K562 (cell line): ENCODE results near the gene ZNF335. TPM values are rescaled to one million over a fixed set of nuclear protein-coding genes. Genes with fewer than 3 reads are reported as not detected.

Source experiments
- ATF7 ChIP-seq: fragments of 450-650 bp; IDR thresholded peaks from 2 replicates; pipeline ENCODE4 v1.7.1; 2014; ENCODE audit warnings: mild to moderate bottlenecking, moderate library complexity
- FOS ChIP-seq: IDR thresholded peaks from 3 replicates; pipeline ENCODE4 v1.6.1; 2011; ENCODE audit not compliant: insufficient read length; ENCODE audit errors: extremely low read depth
- JUN ChIP-seq, 2 experiments: sonication (generic) in 1 of 2; formaldehyde crosslinking in 1 of 2; IDR thresholded peaks; 2 replicates each; pipeline versions ENCODE4 v1.6.1 to v1.8.0; 2012 to 2022; ENCODE audit warnings: borderline replicate concordance in 2 of 2, mild to moderate bottlenecking in 2 of 2, improper control_type of control experiment in 1 of 2, low read depth in 1 of 2, low read length in 1 of 2, missing genetic modification reagents in 1 of 2
- NONO ChIP-seq, 2 experiments: fragments of 200-400 bp in 1 of 2; fragments of 450-650 bp in 1 of 2; formaldehyde crosslinking in 1 of 2; IDR thresholded peaks; 2 replicates each; pipeline ENCODE4 v1.6.1; 2017; ENCODE audit warnings: low read depth in 2 of 2, mild to moderate bottlenecking in 2 of 2, moderate library complexity in 2 of 2, low read length in 1 of 2
- PHTF2 ChIP-seq: fragments of 250-450 bp; sonication (Bioruptor Pico); IDR thresholded peaks from 2 replicates; pipeline ENCODE4 v1.5.0; 2021; ENCODE audit warnings: mild to moderate bottlenecking
- TAF1 ChIP-seq: IDR thresholded peaks from 2 replicates; pipeline ENCODE4 v1.6.1; 2011; ENCODE audit warnings: mild to moderate bottlenecking, low read length, moderate library complexity; ENCODE audit not compliant: insufficient read depth, control insufficient read depth, severe bottlenecking; ENCODE audit errors: extremely low read depth
- ZBTB1 ChIP-seq: sonication (generic); formaldehyde crosslinking; IDR thresholded peaks from 2 replicates; pipeline ENCODE4 v1.8.1; 2023; ENCODE audit warnings: missing genetic modification reagents, low read depth, mild to moderate bottlenecking, borderline replicate concordance
- ZNF77 ChIP-seq: fragments of 250-450 bp; sonication (Bioruptor Pico); IDR thresholded peaks from 2 replicates; pipeline ENCODE4 v1.5.0; 2020
- polyA plus RNA-seq, 8 experiments: library from polyadenylated mRNA; depleted of rRNA in 4 of 8; stranded (reverse) in 5 of 8; unstranded in 3 of 8; fragments of >200 nt; fragmentation: Nextera tagmentation in 2 of 8; fragmentation: Illumina TruSeq in 1 of 8; extraction: Ambion mirVana in 2 of 8; extraction: Trizol in 1 of 8; gene quantifications; 2 replicates each; pipeline versions ENCODE4 v1.2.1 to v1.2.3, GENCODE V29; 2011 to 2014; ENCODE audit warnings: inconsistent platforms in 1 of 8, missing spikeins in 1 of 8
- total RNA-seq, 7 experiments: library from RNA; depleted of rRNA in 6 of 7; stranded (reverse); fragments of >200 nt in 6 of 7; fragmentation: Illumina TruSeq in 2 of 7; extraction: Trizol in 2 of 7; gene quantifications; 2 replicates each; pipeline versions ENCODE4 v1.2.1 to v1.2.3, GENCODE V29; 2011 to 2021; ENCODE audit warnings: low replicate concordance in 1 of 7
- TF ChIP-seq, protein P1 (sequence below): fragments of 450-650 bp; IDR thresholded peaks from 2 replicates; pipeline ENCODE4 v1.6.1; 2016; ENCODE audit warnings: mild to moderate bottlenecking, moderate library complexity
- TF ChIP-seq, protein P2 (sequence below): fragments of 200-400 bp; formaldehyde crosslinking; IDR thresholded peaks from 2 replicates; pipeline ENCODE4 v1.6.1; 2017; ENCODE audit warnings: mild to moderate bottlenecking, low read depth, low read length, moderate library complexity

ZNF335 gene
- total and polyA plus RNA-seq, 9 of the 15 experiments (the other 6 are each of a cell fraction or from before 2014, with no cell fraction given), result 0.39 to 16.0 (median 7.6) TPM

DNA sequence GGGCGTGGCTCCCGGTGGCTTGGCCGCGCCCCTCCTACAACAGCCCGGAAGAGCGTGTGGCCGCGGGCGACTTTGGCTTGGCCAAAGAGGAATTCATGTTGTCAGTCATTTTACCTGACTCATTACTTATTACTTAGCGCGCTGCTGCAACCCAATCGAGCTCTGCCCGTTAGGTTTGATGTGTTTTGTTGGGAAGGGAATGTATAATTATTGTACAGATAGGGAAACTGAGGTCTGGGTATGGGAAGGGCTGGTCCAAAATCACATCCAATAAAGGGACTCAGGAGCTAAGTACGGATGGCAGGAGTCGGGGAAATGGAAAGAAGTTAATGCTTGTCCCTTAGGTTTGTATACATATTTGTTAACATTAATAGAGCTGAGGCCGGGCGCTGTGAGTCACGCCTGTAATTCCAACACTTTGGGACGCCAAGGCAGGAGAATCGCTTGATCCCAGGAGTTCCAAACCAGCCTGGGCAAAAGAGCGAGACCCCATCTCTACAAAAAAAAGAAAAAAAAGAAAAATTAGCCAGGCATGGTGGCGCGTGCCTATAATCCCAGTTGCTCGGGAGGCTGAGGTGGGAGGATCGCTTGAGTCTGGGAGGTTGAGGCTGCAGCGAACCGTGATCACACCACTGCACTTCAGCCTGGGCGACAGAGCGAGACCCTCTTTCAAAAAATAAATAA is 639 bp upstream of the ZNF335 start (continued):
- TF ChIP-seq, protein P1, sequence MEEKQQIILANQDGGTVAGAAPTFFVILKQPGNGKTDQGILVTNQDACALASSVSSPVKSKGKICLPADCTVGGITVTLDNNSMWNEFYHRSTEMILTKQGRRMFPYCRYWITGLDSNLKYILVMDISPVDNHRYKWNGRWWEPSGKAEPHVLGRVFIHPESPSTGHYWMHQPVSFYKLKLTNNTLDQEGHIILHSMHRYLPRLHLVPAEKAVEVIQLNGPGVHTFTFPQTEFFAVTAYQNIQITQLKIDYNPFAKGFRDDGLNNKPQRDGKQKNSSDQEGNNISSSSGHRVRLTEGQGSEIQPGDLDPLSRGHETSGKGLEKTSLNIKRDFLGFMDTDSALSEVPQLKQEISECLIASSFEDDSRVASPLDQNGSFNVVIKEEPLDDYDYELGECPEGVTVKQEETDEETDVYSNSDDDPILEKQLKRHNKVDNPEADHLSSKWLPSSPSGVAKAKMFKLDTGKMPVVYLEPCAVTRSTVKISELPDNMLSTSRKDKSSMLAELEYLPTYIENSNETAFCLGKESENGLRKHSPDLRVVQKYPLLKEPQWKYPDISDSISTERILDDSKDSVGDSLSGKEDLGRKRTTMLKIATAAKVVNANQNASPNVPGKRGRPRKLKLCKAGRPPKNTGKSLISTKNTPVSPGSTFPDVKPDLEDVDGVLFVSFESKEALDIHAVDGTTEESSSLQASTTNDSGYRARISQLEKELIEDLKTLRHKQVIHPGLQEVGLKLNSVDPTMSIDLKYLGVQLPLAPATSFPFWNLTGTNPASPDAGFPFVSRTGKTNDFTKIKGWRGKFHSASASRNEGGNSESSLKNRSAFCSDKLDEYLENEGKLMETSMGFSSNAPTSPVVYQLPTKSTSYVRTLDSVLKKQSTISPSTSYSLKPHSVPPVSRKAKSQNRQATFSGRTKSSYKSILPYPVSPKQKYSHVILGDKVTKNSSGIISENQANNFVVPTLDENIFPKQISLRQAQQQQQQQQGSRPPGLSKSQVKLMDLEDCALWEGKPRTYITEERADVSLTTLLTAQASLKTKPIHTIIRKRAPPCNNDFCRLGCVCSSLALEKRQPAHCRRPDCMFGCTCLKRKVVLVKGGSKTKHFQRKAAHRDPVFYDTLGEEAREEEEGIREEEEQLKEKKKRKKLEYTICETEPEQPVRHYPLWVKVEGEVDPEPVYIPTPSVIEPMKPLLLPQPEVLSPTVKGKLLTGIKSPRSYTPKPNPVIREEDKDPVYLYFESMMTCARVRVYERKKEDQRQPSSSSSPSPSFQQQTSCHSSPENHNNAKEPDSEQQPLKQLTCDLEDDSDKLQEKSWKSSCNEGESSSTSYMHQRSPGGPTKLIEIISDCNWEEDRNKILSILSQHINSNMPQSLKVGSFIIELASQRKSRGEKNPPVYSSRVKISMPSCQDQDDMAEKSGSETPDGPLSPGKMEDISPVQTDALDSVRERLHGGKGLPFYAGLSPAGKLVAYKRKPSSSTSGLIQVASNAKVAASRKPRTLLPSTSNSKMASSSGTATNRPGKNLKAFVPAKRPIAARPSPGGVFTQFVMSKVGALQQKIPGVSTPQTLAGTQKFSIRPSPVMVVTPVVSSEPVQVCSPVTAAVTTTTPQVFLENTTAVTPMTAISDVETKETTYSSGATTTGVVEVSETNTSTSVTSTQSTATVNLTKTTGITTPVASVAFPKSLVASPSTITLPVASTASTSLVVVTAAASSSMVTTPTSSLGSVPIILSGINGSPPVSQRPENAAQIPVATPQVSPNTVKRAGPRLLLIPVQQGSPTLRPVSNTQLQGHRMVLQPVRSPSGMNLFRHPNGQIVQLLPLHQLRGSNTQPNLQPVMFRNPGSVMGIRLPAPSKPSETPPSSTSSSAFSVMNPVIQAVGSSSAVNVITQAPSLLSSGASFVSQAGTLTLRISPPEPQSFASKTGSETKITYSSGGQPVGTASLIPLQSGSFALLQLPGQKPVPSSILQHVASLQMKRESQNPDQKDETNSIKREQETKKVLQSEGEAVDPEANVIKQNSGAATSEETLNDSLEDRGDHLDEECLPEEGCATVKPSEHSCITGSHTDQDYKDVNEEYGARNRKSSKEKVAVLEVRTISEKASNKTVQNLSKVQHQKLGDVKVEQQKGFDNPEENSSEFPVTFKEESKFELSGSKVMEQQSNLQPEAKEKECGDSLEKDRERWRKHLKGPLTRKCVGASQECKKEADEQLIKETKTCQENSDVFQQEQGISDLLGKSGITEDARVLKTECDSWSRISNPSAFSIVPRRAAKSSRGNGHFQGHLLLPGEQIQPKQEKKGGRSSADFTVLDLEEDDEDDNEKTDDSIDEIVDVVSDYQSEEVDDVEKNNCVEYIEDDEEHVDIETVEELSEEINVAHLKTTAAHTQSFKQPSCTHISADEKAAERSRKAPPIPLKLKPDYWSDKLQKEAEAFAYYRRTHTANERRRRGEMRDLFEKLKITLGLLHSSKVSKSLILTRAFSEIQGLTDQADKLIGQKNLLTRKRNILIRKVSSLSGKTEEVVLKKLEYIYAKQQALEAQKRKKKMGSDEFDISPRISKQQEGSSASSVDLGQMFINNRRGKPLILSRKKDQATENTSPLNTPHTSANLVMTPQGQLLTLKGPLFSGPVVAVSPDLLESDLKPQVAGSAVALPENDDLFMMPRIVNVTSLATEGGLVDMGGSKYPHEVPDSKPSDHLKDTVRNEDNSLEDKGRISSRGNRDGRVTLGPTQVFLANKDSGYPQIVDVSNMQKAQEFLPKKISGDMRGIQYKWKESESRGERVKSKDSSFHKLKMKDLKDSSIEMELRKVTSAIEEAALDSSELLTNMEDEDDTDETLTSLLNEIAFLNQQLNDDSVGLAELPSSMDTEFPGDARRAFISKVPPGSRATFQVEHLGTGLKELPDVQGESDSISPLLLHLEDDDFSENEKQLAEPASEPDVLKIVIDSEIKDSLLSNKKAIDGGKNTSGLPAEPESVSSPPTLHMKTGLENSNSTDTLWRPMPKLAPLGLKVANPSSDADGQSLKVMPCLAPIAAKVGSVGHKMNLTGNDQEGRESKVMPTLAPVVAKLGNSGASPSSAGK, result no peak
- TF ChIP-seq NONO (IDR thresholded peaks at IDR 0.05; ENCODE audit: low read depth in 2 of 2, low read length in 1 of 2), result no peak; a peak in 1 of 4 replicates
- TF ChIP-seq TAF1, result peak; percentile 99
- no peak for TF ChIP-seq ZNF77 (CRISPR knock-in tag)
- TF ChIP-seq ZBTB1 (CRISPR knock-in tag), result no peak
- no peak for TF ChIP-seq FOS
- TF ChIP-seq, protein P2, sequence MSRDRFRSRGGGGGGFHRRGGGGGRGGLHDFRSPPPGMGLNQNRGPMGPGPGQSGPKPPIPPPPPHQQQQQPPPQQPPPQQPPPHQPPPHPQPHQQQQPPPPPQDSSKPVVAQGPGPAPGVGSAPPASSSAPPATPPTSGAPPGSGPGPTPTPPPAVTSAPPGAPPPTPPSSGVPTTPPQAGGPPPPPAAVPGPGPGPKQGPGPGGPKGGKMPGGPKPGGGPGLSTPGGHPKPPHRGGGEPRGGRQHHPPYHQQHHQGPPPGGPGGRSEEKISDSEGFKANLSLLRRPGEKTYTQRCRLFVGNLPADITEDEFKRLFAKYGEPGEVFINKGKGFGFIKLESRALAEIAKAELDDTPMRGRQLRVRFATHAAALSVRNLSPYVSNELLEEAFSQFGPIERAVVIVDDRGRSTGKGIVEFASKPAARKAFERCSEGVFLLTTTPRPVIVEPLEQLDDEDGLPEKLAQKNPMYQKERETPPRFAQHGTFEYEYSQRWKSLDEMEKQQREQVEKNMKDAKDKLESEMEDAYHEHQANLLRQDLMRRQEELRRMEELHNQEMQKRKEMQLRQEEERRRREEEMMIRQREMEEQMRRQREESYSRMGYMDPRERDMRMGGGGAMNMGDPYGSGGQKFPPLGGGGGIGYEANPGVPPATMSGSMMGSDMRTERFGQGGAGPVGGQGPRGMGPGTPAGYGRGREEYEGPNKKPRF, result no peak
- no peak for TF ChIP-seq JUN (IDR thresholded peaks at IDR 0.05; ENCODE audit: borderline replicate concordance, low read depth, low read length)
- no peak for TF ChIP-seq JUN (CRISPR knock-in tag; IDR thresholded peaks at IDR 0.05; ENCODE audit: borderline replicate concordance)
- TF ChIP-seq PHTF2 (CRISPR knock-in tag), result no peak
- TF ChIP-seq ATF7, result no peak
